ENCODE results near the gene TIAM2.
"Not testable (repeated sequence)": the region's sequence is repeated elsewhere in the genome, so short reads cannot be mapped to it uniquely, and the experiment has no call there.

TIAM2 gene

GRCh38 chr6:154991207-154991606 is 3.9 kb upstream of the TIAM2 start:
- DNase-seq (ENCODE audit: low spot score): no peak

DNA sequence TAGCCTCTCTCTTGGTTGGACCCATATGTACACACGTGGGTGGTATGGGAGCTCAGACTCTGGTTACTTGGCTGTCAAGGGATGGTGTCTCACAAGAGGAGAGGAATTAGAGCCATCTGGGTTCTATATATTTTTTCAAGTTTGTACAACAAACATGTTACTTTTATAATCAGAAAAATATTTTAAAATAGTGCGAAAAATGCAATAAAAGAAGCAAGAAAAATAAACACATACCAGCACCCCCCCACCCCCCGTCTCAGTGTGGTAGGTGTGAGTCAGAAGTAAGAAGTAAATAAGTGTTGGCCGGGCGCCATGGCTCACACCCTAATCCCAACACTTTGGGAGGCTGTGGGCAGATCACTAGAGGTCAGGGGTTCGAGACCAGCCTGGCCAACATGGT is 2.1 kb upstream of the TIAM2 start:
- no peak for DNase-seq (ENCODE audit: low spot score)

- DNase-seq (ENCODE audit: low spot score): no peak
Measured at GRCh38 chr6:154993710-154994109, 1.4 kb upstream of the TIAM2 start.

- DNase-seq (ENCODE audit: low spot score): no peak
Measured at GRCh38 chr6:154994836-154995253, 270 bp upstream of the TIAM2 start.

GRCh38 chr6:154996016-154996590 is 988 bp downstream of the TIAM2 start:
- no peak for DNase-seq (ENCODE audit: low spot score)

DNA sequence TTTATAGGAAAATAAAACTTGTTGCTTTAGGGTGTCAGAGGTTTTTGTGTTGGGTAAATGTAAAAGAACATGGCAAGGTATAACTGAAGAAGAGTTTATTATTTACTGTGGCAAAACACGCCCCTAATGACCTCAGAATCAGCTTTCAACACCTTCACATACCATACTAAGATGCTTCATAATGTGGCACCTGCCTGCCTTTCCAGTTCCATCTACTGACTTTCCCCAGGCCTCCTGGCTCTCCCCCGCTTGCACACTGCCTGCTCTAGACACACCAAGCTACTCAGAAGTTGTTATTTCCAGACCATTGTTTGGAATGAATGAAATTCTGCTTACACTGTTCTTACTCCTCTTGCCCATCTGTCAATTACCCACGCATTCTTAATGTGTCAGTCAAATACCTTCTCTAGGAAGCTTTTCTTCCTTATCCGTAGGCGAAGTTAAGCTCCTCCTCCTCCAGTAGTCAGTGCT is 1.8 kb downstream of the TIAM2 start:
- no peak for DNase-seq (ENCODE audit: low spot score)

GRCh38 chr6:154998855-154999254 is 3.7 kb downstream of the TIAM2 start:
- no peak for DNase-seq (ENCODE audit: low spot score)

DNA sequence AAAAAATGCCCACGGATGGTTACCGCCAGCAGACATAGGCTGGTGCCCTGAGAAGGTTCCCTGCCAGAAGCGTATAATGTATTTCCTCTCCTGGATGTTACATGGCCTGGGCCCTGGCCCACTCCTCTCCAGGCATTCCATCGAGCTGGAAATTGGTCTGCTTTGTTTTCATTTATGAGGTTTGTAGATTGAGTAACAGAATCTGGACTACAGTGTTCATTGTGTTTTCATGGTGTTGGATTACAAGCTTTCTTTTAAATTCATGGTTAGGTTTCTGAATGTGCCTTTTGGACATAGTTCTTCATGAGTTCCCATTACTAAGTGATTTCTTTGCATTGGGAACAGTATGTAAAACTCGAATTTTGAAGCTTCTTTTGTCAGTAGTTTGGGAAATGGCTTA is 6.4 kb downstream of the TIAM2 start:
- no peak for DNase-seq (ENCODE audit: low spot score)

- no peak for DNase-seq (ENCODE audit: low spot score)
Measured at GRCh38 chr6:155001934-155002333, 6.8 kb downstream of the TIAM2 start.

GRCh38 chr6:155003476-155003875 is 8.4 kb downstream of the TIAM2 start:
- DNase-seq (ENCODE audit: low spot score): no peak

- no peak for DNase-seq (ENCODE audit: low spot score)
Measured at GRCh38 chr6:155004017-155004416, 8.9 kb downstream of the TIAM2 start.

DNA sequence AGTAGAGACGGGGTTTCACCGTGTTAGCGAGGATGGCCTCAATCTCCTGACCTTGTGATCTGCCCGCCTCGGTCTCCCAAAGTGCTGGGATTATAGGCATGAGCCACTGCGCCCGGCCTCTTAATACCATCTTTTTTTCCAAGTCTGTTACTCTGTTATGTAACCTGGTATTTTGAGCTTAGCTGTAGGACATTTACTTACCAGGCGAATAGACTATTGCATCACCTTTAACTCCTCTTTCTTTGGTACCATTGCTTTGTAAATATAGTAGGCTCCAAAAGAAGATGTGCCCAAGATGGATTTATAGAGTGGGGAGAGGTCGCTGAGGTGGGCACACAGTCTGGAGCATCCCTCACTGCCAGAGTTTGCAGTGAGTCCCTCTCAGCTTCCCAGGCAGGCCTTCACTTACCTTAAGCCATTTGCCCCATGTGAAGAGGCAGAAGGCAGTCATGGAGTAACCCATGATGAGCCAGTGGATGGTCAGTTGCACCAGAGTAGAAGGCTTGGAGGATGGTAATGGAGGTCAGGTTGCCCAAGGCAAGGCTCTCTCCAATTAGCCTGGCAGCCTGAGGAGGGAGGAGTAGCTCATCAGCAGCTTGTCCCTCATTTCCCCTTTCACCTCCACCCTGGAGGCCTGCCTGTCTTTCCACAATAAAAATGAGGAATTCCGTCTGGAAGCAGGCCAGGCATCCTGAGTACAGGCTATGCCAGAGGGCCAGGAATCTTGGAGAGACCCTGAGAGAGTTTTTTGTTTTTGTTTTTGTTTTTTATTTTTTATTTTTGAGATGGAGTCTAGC is 9.7 kb downstream of the TIAM2 start:
- DNase-seq (ENCODE audit: low spot score): no peak

GRCh38 chr6:155008625-155009024 is 13.5 kb downstream of the TIAM2 start:
- no peak for DNase-seq (ENCODE audit: low spot score)

DNA sequence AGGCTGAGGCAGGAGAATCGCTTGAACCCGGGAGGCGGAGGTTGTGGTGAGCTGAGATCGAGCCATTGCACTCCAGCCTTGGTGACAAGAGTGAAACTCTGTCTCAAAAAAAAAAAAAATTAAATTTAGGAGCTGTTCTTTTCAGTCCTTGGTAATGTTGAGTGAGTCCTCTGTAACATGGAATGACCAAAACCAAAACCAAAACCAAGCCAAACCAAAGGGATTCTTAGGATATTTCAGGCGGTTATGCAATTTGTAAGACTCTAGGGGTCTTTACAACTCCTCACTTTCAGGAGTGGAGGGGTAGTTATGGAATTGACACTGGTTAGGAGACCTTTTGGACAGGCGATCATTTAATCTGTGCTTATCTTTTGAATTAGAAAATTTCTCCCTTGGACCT is 15.8 kb downstream of the TIAM2 start:
- DNase-seq (ENCODE audit: low spot score): no peak

GRCh38 chr6:155011809-155012291 is 16.7 kb downstream of the TIAM2 start:
- DNase-seq (ENCODE audit: low spot score): no peak

GRCh38 chr6:155013457-155013876 is 18.4 kb downstream of the TIAM2 start:
- no peak for DNase-seq (ENCODE audit: low spot score)

DNA sequence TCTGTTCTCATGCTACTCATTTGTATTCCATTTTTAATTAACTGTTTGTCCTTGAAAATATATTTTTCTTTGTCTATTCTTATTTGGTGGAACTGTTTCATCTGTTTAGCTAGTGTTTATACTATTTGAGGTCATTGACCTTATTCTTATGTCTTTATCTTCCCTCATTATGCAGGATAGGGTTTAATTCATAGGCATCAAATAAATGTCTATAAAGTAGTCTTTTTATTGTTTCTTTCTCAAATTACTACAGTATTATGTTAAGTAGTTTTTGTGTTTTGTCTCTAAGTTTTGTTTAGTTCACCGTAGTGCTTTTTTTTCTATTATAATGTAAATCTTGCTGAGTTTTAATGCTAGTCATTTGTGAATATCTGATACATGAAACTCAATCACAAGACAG is 19.0 kb downstream of the TIAM2 start:
- no peak for DNase-seq (ENCODE audit: low spot score)

DNA sequence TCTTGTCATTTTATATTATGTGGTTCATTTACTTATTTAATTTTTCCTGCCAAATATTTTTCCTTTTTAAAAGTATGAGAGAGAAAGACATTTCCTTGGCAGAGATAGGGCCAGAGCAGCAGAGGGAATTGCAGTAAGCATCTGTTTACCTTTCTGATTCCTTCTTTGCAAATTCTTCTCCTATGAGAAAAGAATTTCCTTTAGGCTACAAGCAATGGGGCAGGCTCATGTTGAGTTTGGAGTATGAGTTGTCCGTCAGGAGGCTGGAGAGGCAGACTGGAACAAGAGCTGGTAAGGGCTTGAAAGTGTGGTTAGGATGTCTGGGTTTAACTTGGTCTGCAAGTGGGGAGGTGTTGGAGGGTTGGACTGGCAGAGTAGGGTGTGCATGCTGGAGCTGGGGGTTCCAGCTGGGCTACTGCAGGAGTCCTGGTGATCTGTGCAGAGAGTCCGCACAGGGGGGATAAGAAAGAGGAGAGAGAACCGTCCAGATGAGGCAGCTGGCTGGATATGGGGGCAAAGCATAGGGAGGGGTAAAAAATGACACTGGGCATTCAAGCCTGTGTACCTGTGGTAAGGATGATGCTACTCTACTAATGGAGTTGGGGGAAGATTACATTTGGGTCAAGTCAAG is 19.7 kb downstream of the TIAM2 start:
- peak; percentile 27 for DNase-seq (ENCODE audit: low spot score)

GRCh38 chr6:155018415-155018814 is 23.3 kb downstream of the TIAM2 start:
- not testable (repeated sequence) for DNase-seq (ENCODE audit: low spot score)

DNA sequence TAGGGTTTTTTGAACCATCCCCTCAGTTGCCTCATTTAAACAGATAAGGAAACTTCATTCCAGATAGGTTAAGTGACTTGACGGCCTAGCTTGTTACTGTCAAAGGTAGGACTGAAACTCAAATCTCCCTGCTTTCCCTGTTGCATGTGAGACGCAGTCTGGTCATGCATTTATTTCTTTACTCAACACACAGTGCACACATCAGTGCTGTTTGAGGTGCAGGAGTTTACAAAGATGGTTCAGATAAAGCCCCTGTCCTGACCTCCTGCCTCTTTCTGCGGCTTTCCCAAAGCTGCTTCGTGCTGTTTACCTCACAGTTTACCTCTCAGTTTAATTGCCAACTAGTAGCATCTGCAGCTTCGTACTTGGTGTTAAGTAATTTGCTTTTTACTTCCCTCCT is 26.6 kb downstream of the TIAM2 start:
- no peak for DNase-seq (ENCODE audit: low spot score)

GRCh38 chr6:155022721-155023120 is 27.6 kb downstream of the TIAM2 start:
- DNase-seq (ENCODE audit: low spot score): no peak

DNA sequence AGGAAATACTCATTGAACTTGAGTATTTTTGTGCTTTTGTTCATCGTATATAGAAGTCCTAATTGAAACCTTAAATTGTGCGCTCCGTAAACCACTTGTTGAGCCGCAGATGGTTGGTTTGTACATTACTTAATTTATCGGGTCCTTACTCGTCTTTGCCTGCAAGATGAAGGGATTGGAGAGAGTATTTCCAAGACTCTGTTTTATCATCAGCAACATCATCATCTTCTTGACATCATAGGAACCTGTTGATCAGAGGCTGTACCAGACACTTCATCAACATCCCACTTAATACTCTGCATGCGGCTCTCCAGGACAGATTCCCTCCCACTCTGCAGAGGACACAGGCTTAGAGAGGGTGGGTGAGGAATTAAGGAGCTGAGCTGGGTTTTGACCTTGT is 28.6 kb downstream of the TIAM2 start:
- no peak for DNase-seq (ENCODE audit: low spot score)

DNA sequence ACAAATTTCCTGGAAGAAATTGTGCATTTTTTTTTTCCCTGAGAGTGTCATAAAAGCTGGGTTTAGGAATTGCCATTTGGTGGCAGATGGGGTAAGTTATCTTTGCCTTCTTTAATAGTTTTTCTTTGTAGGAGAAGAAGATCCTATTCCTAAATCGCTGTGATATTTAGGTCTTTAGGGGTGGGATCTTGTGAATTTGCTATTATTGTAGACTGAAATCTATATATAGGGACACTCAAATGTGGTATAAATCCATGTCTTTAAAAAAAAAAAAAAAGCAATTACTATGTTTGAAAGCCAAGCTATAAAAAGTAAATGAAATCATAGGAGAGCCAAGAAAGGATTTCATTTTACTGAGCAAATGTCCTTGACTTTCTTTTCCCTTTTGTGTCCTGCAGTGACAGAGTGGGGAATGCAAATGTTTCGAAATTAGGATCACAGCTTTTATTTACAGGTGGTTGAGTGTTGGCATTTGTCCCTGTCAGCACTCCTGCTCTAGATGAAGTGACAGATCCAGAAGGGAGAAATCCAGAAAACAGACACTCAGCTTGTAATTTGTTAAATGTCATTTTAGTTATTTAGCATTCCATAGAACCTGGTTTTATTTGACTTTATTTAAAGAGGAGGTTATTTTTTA is 29.4 kb downstream of the TIAM2 start:
- no peak for DNase-seq (ENCODE audit: low spot score)
